Bone marrow (tissue), 2 donors: ENCODE data around the gene FCGBP.
"Not testable (repeated sequence)": the region's sequence is repeated elsewhere in the genome, so short reads cannot be mapped to it uniquely, and the experiment has no call there.

ENCODE experiments used
- DNase-seq, 2 donors: peaks; one replicate each; lab custom pipeline; 2025; lab: John Stamatoyannopoulos, UW

Gene FCGBP

GRCh38 chr19:39890755-39891551 lies 43.5 kb downstream of the FCGBP start:
- no peak for DNase-seq

GRCh38 chr19:39889872-39890754 lies 44.3 kb downstream of the FCGBP start:
- not testable (repeated sequence) for DNase-seq

GRCh38 chr19:39887456-39887951 lies 46.9 kb downstream of the FCGBP start:
- not testable (repeated sequence) for DNase-seq

DNA sequence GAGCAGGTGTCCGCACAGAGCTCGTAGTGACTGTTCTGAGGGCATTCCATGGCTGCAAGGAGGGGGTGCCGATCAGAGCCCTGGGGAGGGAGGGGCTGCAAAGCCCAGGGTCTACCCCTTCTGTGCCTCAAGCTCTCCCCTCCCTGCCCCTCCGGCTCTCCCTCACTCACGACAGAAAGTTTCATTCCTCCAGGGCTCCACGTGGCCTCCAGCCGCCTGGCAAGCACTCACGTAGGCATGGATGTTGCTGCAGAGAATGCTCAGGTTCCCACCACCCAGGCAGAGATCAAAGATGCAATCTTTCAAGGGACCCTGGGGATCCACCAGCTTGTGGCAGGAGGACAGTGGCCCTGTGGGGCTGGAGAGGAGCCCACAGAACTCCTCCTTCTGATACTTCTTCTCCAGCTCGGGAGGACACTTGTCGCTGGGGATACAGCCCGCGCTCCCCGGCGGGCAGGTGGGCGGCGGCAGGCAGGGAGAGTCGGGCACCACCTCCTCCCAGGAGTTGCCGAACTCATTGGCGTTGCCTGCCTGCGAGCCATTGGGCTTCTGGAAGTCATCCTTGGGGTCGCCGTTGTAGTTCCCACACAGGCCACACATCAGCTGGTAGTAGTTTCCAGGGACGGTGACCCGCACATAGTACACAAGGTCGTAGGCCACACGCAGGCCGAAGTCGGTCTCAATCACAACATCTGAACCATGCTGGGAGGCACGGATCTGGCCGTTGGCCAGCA lies 48.4 kb downstream of the FCGBP start:
- not testable (repeated sequence) for DNase-seq

- not testable (repeated sequence) for DNase-seq
Observed at GRCh38 chr19:39884721-39885120, 49.7 kb downstream of the FCGBP start.
